HG03045 (cell line): ENCODE data around the gene KCND2.

Source experiments
- ATAC-seq: cut with Tn5 transposase; IDR thresholded peaks from one replicate; pipeline ENCODE4 v1.9.1; 2021; ENCODE audit warnings: mild to moderate bottlenecking, moderate library complexity; ENCODE audit not compliant: unreplicated experiment

The KCND2 gene

GRCh38 chr7:120797026-120797645, 524.2 kb downstream of the KCND2 start:
- ATAC-seq = no peak

GRCh38 chr7:120799147-120799546, 526.2 kb downstream of the KCND2 start:
- ATAC-seq = no peak
